Measurements from ENCODE around the gene FUBP3. TPM values are rescaled to one million over a fixed set of nuclear protein-coding genes. Genes with fewer than 3 reads are reported as not detected.

The FUBP3 gene
- total RNA-seq = 10 to 100 TPM; 36.4 to 40.8 TPM

GRCh38 chr9:130578865-130579737, at the start of gene FUBP3:
FUBP3 (plus strand) TSS chr9:130579577; CDS start chr9:130579681, 104 bp downstream.
- Mint-ChIP-seq H3K27me3 (ENCODE audit: low read depth) (peaks cover 4% of the 10 kb centered on the region), H3K4me1 (ENCODE audit: low read depth) (peaks cover 31% of the 10 kb centered on the region), H3K27ac (peak within 1 kb of the TSS; percentile 92), H3K9me3 (ENCODE audit: insufficient read depth) (no peaks in the 10 kb centered on the region), H3K4me3 (peak within 1 kb of the TSS; percentile 80), H3K36me3 (ENCODE audit: low read depth) (peaks cover 6% of the 10 kb centered on the region)
- ChIA-PET CTCF (interaction anchor here (0.8 to 1.0 kb wide), 4 partner anchors 11 to 119 kb away, joined by 3 to 4 read pairs (median 4); no protein-coding TSS in a partner anchor), POLR2A (interaction anchor here (0.6 to 1.8 kb wide), 4 partner anchors 9 to 136 kb away, joined by 3 to 4 read pairs (median 4); no protein-coding TSS in a partner anchor)
- ATAC-seq (peak; percentile 86), DNase-seq (peak; percentile 92)

GRCh38 chr9:130530938-130531337, 48.4 kb upstream of the FUBP3 start:
- Mint-ChIP-seq H3K4me3 (no peak overlapping the region), H3K27ac (no peak overlapping the region), H3K36me3 (ENCODE audit: low read depth) (no peaks in the 10 kb centered on the region), H3K4me1 (ENCODE audit: low read depth) (no peaks in the 10 kb centered on the region), H3K9me3 (ENCODE audit: insufficient read depth) (no peaks in the 10 kb centered on the region), H3K27me3 (ENCODE audit: low read depth) (peaks cover 17% of the 10 kb centered on the region)
- DNase-seq = no peak
- no peak for ATAC-seq
- ChIA-PET POLR2A (interaction anchor here (0.6 kb wide), 1 partner anchor 114 kb away, joined by 3 read pairs; no protein-coding TSS in a partner anchor), CTCF (interaction anchor here (1.3 kb wide), 1 partner anchor 149 kb away, joined by 3 read pairs; no protein-coding TSS in a partner anchor)

GRCh38 chr9:130531670-130532069, 47.7 kb upstream of the FUBP3 start:
- Mint-ChIP-seq H3K4me3 (no peak overlapping the region), H3K36me3 (ENCODE audit: low read depth) (no peaks in the 10 kb centered on the region), H3K27me3 (ENCODE audit: low read depth) (peaks cover 20% of the 10 kb centered on the region), H3K4me1 (ENCODE audit: low read depth) (peaks cover under 1% of the 10 kb centered on the region), H3K27ac (no peak overlapping the region), H3K9me3 (ENCODE audit: insufficient read depth) (no peaks in the 10 kb centered on the region)
- ChIA-PET CTCF (interaction anchor here (1.3 kb wide), 1 partner anchor 148 kb away, joined by 3 read pairs; no protein-coding TSS in a partner anchor), POLR2A (no interaction called here)
- no peak for ATAC-seq
- DNase-seq = no peak

- ChIA-PET CTCF (no interaction called here), POLR2A (interaction anchor here (0.6 kb wide), 1 partner anchor 614 kb away, joined by 4 read pairs; no protein-coding TSS in a partner anchor)
- ATAC-seq = no peak
- Mint-ChIP-seq H3K27me3 (ENCODE audit: low read depth) (peaks cover 29% of the 10 kb centered on the region), H3K9me3 (ENCODE audit: insufficient read depth) (no peaks in the 10 kb centered on the region), H3K27ac (no peak overlapping the region), H3K4me1 (ENCODE audit: low read depth) (peaks cover 4% of the 10 kb centered on the region), H3K4me3 (no peak overlapping the region), H3K36me3 (ENCODE audit: low read depth) (no peaks in the 10 kb centered on the region)
- no peak for DNase-seq
Measured at GRCh38 chr9:130532426-130533080, 46.8 kb upstream of the FUBP3 start.

- H3K36me3 Mint-ChIP-seq (ENCODE audit: low read depth) = no peaks in the 10 kb centered on the region
- no peak overlapping the region for H3K27ac Mint-ChIP-seq
- ChIA-PET POLR2A (no interaction called here), CTCF (no interaction called here)
- peaks cover 54% of the 10 kb centered on the region for H3K27me3 Mint-ChIP-seq (ENCODE audit: low read depth)
- no peaks in the 10 kb centered on the region for H3K9me3 Mint-ChIP-seq (ENCODE audit: insufficient read depth)
- DNase-seq = no peak
- H3K4me3 Mint-ChIP-seq = no peak overlapping the region
- no peak for ATAC-seq
- H3K4me1 Mint-ChIP-seq (ENCODE audit: low read depth) = peaks cover 6% of the 10 kb centered on the region
Measured at GRCh38 chr9:130535818-130536521, 43.4 kb upstream of the FUBP3 start.

- no peaks in the 10 kb centered on the region for H3K9me3 Mint-ChIP-seq (ENCODE audit: insufficient read depth)
- POLR2A ChIA-PET = no interaction called here
- CTCF ChIA-PET = no interaction called here
- no peak overlapping the region for H3K27ac Mint-ChIP-seq
- ATAC-seq = no peak
- H3K4me3 Mint-ChIP-seq = no peak overlapping the region
- no peaks in the 10 kb centered on the region for H3K36me3 Mint-ChIP-seq (ENCODE audit: low read depth)
- no peak for DNase-seq
- H3K4me1 Mint-ChIP-seq (ENCODE audit: low read depth) = peaks cover 6% of the 10 kb centered on the region
- peaks cover 54% of the 10 kb centered on the region for H3K27me3 Mint-ChIP-seq (ENCODE audit: low read depth)
Measured at GRCh38 chr9:130536701-130537107, 42.7 kb upstream of the FUBP3 start.

- Mint-ChIP-seq H3K27me3 (ENCODE audit: low read depth) (peaks cover 54% of the 10 kb centered on the region), H3K27ac (no peak overlapping the region), H3K36me3 (ENCODE audit: low read depth) (no peaks in the 10 kb centered on the region), H3K9me3 (ENCODE audit: insufficient read depth) (no peaks in the 10 kb centered on the region), H3K4me3 (no peak overlapping the region), H3K4me1 (ENCODE audit: low read depth) (peaks cover 6% of the 10 kb centered on the region)
- CTCF ChIA-PET = no interaction called here
- DNase-seq (no peak), ATAC-seq (peak; percentile 39)
- POLR2A ChIA-PET = no interaction called here
Measured at GRCh38 chr9:130537346-130538050, 41.9 kb upstream of the FUBP3 start.

GRCh38 chr9:130539420-130540223, 39.8 kb upstream of the FUBP3 start:
- no peak overlapping the region for H3K27ac Mint-ChIP-seq
- no peaks in the 10 kb centered on the region for H3K36me3 Mint-ChIP-seq (ENCODE audit: low read depth)
- ATAC-seq (no peak), DNase-seq (no peak)
- ChIA-PET CTCF (no interaction called here), POLR2A (interaction anchor here (0.6 kb wide), 1 partner anchor 127 kb away, joined by 3 read pairs; no protein-coding TSS in a partner anchor)
- no peaks in the 10 kb centered on the region for H3K9me3 Mint-ChIP-seq (ENCODE audit: insufficient read depth)
- H3K4me3 Mint-ChIP-seq = no peak overlapping the region
- peaks cover 6% of the 10 kb centered on the region for H3K4me1 Mint-ChIP-seq (ENCODE audit: low read depth)
- peaks cover 48% of the 10 kb centered on the region for H3K27me3 Mint-ChIP-seq (ENCODE audit: low read depth)

- Mint-ChIP-seq H3K36me3 (ENCODE audit: low read depth) (no peaks in the 10 kb centered on the region), H3K4me3 (no peak overlapping the region), H3K27ac (no peak overlapping the region), H3K27me3 (ENCODE audit: low read depth) (peaks cover 38% of the 10 kb centered on the region), H3K9me3 (ENCODE audit: insufficient read depth) (no peaks in the 10 kb centered on the region), H3K4me1 (ENCODE audit: low read depth) (peaks cover 6% of the 10 kb centered on the region)
- ChIA-PET CTCF (no interaction called here), POLR2A (no interaction called here)
- no peak for DNase-seq
- ATAC-seq = no peak
Measured at GRCh38 chr9:130541533-130541932, 37.8 kb upstream of the FUBP3 start.

GRCh38 chr9:130542038-130542437, 37.3 kb upstream of the FUBP3 start:
- Mint-ChIP-seq H3K27me3 (ENCODE audit: low read depth) (peaks cover 33% of the 10 kb centered on the region), H3K9me3 (ENCODE audit: insufficient read depth) (no peaks in the 10 kb centered on the region), H3K36me3 (ENCODE audit: low read depth) (no peaks in the 10 kb centered on the region), H3K4me1 (ENCODE audit: low read depth) (peaks cover 3% of the 10 kb centered on the region), H3K4me3 (no peak overlapping the region), H3K27ac (no peak overlapping the region)
- DNase-seq (no peak), ATAC-seq (no peak)
- ChIA-PET POLR2A (no interaction called here), CTCF (no interaction called here)
